Cortex of kidney (tissue), 1 donor: ENCODE measurements around the gene PPBP.

Source experiments
- DNase-seq: peaks from one replicate; lab custom pipeline; 2025; lab: John Stamatoyannopoulos, UW

Gene PPBP

GRCh38 chr4:73988061-73988460, at the start of gene PPBP:
PPBP (minus strand) TSS chr4:73988190; CDS start chr4:73988103, 87 bp downstream.
- DNase-seq, result no peak

DNA sequence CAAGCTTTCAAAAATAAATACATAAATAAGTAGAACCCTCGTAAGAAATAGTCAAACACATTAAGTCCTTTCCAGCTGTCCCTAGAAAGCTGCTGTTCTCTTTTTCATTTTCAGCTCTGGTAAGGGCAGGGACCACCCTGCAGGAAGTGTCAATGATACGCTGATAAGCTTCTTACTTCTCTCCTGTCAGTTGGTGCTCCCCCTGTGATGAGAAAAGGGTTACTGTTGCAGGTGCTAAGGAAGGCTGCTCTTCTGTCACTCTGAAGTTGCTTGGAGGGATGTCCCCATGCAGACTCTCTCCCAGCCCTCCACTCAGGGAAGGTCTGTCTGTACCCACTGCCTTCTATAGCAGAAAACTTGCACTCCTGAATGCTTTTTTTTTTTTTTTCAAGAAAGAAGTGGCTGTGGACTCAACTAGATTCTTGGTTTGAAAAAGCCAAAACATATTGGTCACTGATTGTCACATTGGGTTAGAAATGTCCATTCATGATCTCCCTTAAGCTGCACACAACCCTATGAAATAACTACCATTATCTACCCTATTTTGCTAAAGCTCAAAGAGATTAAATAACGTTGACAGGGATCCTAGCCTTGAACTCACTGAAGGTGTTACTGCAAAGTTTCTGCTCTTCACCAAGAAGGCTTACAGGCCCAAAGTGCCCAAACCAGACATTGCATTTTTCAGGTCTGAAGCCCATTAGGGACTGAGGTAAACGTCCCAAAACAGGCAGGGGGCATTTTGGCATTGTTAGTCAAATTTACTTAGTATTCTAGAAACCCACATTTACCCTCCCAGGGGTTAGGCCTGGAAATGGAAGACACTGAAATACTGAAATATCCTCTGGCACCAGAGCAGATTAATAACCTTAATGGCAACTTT, 49.3 kb upstream of the PPBP start:
- no peak for DNase-seq

GRCh38 chr4:74033739-74034138, 45.7 kb upstream of the PPBP start:
- DNase-seq, result no peak

DNA sequence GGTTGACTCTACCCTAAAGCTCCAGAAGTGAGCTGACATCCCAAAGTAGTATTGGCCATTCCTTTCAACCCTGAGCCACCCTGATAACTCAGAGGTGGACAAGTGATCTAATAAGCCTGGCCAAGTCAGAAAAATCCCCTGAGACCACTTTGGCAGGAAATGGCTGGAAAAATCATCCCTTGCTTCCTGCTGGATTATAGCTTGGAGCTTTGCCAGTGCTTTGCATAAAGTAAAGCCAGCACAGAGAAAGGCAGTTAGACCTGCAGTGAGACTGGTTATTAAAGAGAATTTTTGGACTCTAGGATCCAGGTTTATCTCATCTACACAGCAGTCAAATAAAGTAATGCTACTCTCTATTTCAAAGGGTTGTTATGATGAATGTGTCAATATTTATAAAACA, 44.1 kb upstream of the PPBP start:
- DNase-seq, result no peak

DNA sequence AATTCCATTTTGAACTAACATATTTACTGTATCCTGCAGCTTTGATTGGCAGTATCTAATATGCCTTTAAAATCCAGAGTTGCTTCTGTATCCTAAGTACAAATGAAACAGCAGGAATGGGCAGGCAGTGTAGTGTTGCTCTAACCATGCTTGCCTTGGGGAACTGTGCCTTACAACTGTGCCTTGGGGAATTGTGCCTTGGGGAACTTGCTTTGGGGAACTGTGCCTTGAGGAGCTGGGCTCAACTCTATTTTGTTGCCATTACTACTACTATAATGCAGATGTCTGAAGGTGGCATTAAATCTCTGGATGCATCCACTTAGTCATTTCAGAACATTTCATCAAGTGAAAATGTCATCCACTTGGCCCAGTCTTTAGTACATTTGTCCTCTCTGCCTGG, 43.6 kb upstream of the PPBP start:
- DNase-seq, result no peak

DNA sequence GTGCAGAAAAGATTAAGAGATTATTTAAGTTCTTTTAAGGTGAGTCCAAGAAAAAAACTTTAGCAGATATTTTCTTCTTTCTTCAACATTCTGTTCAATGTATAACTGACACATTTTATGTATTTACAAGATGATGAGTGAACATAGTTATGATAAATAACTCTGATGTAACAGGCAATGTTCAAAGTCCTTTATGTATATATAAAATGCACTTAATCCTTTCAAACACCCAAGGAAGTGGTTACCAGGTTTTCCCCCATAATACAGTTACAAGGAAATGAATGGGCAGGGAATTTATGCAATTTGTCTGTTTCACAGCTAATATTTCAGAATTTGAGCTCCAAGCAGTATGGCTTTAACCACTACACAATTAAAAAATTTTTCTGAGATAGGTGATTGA, 42.3 kb upstream of the PPBP start:
- DNase-seq, result no peak

DNA sequence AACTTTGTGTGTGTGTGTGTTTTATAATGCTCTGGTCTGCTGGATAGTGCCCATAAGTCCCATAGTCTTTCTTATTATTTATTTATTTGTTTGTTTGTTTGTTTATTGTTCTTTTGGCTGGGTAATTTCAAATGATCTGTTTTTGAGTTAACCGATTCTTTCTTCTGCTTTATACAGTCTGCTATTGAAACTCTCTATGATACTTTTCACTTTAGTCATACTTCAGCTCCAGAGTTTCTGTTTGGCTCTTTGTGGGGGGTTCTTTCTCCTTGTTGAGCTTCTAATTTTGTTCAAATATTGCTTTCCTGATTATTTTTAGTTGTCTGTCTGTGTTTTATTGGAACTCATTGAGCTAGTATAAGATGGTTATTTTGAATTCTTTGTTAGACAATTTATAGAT, 40.5 kb upstream of the PPBP start:
- DNase-seq, result no peak

DNA sequence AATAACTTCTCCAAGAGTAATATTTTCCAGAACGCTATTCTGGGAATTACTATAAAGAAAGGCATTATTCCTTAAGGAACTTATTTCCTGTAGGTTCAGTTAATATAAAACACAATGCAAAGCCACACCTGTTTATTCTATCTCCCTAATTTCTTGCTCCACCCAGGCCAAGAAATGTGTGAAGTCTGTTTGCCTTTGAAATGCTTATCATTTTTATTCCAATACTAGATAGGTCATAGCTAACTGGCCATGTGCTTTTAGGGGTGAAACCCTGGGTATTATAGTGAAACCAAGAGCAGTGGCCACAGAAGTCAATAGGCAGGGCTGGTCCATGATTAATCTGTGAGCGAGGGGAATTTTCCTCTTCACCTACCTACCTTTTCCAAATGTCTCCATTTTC, 35.7 kb upstream of the PPBP start:
- no peak for DNase-seq

- DNase-seq, result no peak
These were observed 33.6 kb upstream of the PPBP start for GRCh38 chr4:74021601-74022000.

DNA sequence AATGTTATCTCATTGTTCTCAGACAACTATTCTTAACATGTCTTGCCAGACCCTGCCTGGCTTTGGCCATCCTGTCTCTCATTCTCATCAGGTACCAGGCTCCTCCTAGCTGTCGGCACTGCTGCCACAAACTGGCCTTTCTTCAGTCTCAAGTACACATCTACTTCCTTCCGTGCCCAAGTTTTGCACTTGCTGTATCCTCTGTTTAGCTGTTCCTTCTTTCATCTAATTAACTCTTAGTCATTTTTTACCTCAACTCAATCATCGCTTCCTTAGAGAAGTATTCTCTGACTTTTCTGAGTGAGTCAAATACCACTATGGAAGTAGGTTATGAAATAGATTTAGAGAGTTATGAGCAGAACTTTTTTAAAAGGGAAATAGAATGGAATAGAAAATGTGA, 30.8 kb upstream of the PPBP start:
- no peak for DNase-seq

- DNase-seq, result no peak
These were observed 30.1 kb upstream of the PPBP start for GRCh38 chr4:74018116-74018515.

DNA sequence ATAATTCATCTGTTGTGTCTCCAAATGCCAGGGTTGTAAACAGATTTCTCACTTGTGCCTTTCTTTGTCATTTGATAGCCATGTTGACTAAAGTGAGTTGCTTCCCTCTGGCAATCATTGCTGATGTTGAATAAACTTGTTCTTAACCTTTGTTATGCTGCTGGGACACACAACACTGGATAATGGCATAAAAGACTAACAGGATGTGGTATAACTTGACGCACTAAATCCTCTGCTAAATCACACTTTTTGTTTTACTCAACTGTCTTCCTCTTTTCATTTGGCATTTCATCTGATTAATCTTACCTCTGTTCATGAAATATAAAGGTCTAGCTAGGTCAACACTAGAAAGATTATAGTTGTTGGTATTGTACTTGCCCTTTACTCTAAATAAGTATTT, 28.1 kb upstream of the PPBP start:
- no peak for DNase-seq

DNA sequence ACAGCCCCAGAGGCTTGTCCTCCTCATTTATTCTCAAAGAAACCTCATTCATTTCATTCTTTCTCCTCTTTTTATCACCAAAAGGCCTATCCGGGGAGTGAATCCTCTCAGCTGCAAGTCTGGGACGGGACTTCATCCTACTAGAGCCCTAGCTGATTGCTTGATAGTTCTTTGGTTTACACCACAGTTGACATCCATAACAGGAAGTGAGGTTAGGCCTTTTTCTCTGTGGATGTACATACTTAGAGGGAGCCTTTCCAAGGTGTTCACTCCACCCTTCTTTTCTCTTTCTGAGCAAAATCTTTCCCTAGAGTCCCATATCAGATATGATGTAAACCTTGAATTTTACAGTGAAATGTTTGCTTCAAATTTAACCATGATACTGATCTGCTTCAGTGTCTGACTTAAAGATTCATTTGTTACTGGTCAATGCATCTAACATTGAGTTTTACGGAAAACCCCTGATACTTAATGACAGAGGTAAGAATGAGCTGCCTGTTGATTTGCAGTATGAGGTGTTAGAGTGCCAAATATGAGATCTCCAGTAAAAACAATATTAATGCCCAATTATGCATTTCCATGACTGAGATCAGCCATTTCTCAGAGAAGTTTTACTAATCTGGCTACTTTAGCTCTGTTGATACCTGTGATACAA, 27.3 kb upstream of the PPBP start:
- no peak for DNase-seq

- DNase-seq, result no peak
These were observed 26.3 kb upstream of the PPBP start for GRCh38 chr4:74014332-74014731.

GRCh38 chr4:74013264-74013663, 25.3 kb upstream of the PPBP start:
- DNase-seq, result no peak

GRCh38 chr4:74012130-74012529, 24.1 kb upstream of the PPBP start:
- DNase-seq, result no peak

DNA sequence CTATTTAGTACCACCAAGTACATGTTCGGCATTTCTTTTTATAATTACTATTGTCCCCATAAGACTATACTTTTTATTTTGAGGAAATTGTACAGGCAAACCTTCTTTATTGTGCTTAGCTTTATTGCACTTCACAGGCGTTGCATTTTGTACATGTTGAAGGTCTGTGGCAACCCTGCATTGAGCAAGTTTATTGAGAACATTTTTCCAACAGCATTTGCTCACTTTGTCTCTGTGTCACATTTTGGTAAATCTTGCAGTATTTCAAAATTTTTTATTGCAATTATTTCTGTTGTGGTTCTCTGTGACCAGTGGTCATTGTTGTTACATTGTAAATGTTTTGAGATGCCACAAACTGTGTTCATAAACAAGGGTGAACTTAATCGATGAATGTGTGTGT, 21.3 kb upstream of the PPBP start:
- no peak for DNase-seq

GRCh38 chr4:74006009-74006476, 18.1 kb upstream of the PPBP start:
- no peak for DNase-seq

DNA sequence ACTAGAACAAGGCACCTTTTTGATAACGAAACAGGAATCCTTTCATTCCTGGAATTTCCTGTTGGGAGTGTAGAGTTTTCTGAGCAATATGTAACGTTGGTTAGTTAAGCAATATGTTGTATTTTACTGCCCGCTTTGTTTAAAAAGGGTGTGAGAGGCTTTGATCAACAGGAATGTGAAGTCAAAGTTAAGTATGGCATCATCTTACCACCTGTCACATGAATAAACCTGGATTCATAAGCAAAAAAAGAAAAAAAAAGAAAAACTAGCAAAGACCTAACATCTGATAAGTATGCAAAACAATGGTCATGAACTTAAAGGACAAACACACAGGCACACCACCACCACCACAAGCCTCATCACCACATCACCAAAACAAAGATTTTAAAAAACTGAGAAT, 17.5 kb upstream of the PPBP start:
- no peak for DNase-seq

DNA sequence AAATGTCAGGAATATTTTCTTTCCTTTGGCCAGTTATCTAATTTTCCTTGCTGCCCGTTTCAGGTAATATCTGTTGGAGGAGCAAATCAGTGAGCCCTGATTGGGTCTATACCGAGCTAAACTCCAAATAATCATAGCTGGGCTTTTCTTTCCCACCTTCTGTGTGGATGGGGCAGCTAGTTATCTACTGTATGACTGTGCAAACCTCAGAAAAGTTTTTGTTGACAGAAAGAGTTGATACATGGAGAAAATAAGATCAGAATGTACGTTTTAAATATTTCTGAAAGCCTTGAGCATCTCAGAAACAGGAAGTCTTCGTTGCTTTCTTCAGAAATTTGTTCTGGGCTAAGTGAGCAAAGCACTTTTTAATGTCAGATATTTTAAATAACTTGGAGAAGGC, 16.7 kb upstream of the PPBP start:
- no peak for DNase-seq

DNA sequence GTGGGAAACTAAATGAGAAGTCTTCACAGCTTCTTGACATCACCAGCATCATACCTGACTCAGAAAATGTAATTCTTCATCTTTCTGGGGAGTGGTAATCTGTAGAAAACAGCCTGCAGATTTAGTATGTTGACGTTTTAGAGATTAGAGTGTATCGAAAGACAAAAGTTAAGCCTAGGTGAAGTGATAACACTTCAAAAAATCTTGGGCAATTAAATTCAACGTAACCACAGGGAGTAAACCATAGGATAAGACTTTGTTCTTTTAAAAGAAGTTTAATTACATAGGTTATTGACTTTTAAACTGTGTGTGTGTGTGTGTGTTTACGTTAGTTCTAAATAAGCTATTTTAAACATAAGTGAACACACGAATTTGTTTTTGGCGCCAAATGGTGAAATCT, 12.3 kb upstream of the PPBP start:
- no peak for DNase-seq

GRCh38 chr4:73998040-73999011, 10.3 kb upstream of the PPBP start, which contains the start of gene CXCL5:
CXCL5 (minus strand) TSS chr4:73998677; CDS start chr4:73998581, 96 bp downstream.
- no peak for DNase-seq
